Prostate gland (tissue), 2 donors: ENCODE measurements around the gene RIPOR3. TPM values are rescaled to one million over a fixed set of nuclear protein-coding genes. Genes with fewer than 3 reads are reported as not detected.

Experiments used
- DNase-seq: peaks from one replicate; pipeline ENCODE4 v3.0.0-alpha.2; 2019; ENCODE audit warnings: low spot score
- H3K27ac ChIP-seq, 2 donors: fragments of 200-600 bp; sonication (generic); 2 replicates each; pipeline ENCODE4 v1.5.1; 2017 to 2019
- H3K27me3 ChIP-seq: fragments of 200-600 bp; sonication (generic); replicated peaks from 2 replicates; pipeline ENCODE4 v1.5.1; 2019; ENCODE audit not compliant: insufficient read depth
- H3K36me3 ChIP-seq, 2 donors: fragments of 200-600 bp; sonication (generic); 1 replicate in 1 of 2; 2 replicates in 1 of 2; pipeline versions ENCODE4 v1.5.1 to v1.8.1; 2017 to 2019
- H3K4me1 ChIP-seq: fragments of 200-600 bp; sonication (generic); replicated peaks from 2 replicates; pipeline ENCODE4 v1.5.1; 2019
- H3K4me3 ChIP-seq, 2 donors: fragments of 200-600 bp; sonication (generic); 2 replicates each; pipeline ENCODE4 v1.5.1; 2017 to 2019
- H3K9me3 ChIP-seq: fragments of 200-600 bp; sonication (generic); 2 replicates; pipeline ENCODE4 v1.5.1; 2017
- POLR2A ChIP-seq: fragments of 450-650 bp; IDR thresholded peaks from one replicate; pipeline ENCODE4 v1.6.1; 2016; ENCODE audit warnings: antibody characterized with exemption, mild to moderate bottlenecking
- POLR2AphosphoS5 ChIP-seq: sonication (generic); formaldehyde crosslinking; IDR thresholded peaks from one replicate; pipeline ENCODE4 v1.6.1; 2017; ENCODE audit warnings: antibody characterized with exemption
- WGBS: methylation state at CpG from one replicate; pipeline ENCODE4 v1.1.5; 2018; 5-methylcytosine and 5-hydroxymethylcytosine counted together
- intact Hi-C: fragments of 100-400 bp; cut with DNase I; formaldehyde crosslinking; loops from one replicate; pipeline ENCODE4 v1.14.2; 2022
- total RNA-seq, 2 donors: library from RNA; depleted of rRNA; stranded (reverse); fragments of >200 nt; gene quantifications; one replicate each; pipeline ENCODE4 v1.1.0, GENCODE V29; 2016
- TF ChIP-seq, protein P1 (sequence below), 4 experiments: fragments of 200-600 bp in 2 of 4; fragments of 450-650 bp in 2 of 4; sonication (generic) in 2 of 4; IDR thresholded peaks; 1 replicate in 3 of 4; 2 replicates in 1 of 4; pipeline ENCODE4 v1.5.1; 2016 to 2019; ENCODE audit warnings: antibody characterized with exemption in 4 of 4, mild to moderate bottlenecking in 2 of 4, moderate library complexity in 2 of 4

The RIPOR3 gene
- total RNA-seq, 2 donors from 2014 or later = 0.55 to 11.3 TPM

DNA sequence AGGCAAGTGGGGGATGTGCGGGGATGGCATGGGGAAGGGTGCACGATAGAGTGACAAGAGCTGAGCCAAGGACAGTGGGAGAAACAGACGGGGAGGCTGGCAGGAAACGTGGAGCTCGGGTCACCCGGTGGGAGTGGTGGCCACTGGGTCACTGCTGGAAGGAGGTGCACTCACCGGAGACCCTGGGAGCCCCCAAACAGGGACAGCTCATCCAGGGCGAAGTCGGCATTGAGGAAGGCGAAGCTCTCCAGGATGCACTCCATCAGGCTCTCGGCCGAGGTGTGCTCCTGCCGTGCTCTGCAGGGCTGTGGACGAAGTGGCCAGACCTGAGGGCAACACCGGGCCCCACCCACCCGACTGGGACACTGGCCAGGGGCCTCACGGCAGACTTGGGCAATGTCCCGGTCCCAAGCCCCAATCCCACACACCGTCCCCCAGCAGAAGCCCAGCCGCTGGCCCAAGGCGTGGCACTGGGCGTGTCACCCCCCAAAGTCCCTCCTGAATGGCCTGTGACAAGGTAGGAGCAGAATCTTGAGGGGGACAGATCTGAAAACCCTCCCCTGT is 93.9 kb downstream of the RIPOR3 start:
- no peak for TF ChIP-seq POLR2AphosphoS5
- TF ChIP-seq, protein P1, sequence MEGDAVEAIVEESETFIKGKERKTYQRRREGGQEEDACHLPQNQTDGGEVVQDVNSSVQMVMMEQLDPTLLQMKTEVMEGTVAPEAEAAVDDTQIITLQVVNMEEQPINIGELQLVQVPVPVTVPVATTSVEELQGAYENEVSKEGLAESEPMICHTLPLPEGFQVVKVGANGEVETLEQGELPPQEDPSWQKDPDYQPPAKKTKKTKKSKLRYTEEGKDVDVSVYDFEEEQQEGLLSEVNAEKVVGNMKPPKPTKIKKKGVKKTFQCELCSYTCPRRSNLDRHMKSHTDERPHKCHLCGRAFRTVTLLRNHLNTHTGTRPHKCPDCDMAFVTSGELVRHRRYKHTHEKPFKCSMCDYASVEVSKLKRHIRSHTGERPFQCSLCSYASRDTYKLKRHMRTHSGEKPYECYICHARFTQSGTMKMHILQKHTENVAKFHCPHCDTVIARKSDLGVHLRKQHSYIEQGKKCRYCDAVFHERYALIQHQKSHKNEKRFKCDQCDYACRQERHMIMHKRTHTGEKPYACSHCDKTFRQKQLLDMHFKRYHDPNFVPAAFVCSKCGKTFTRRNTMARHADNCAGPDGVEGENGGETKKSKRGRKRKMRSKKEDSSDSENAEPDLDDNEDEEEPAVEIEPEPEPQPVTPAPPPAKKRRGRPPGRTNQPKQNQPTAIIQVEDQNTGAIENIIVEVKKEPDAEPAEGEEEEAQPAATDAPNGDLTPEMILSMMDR (IDR thresholded peaks at IDR 0.05) = no peak
- no peak for TF ChIP-seq POLR2A
- no peaks in the 10 kb centered on the region for H3K27me3 ChIP-seq
- H3K4me1 ChIP-seq = no peaks in the 10 kb centered on the region
- no peak for DNase-seq
- H3K27ac ChIP-seq = no peak overlapping the region
- 73% methylated on average over 22 of the region's 22 CpGs for WGBS
- intact Hi-C loops = no loop called here
- no peaks in the 10 kb centered on the region for H3K9me3 ChIP-seq
- H3K36me3 ChIP-seq = no peaks in the 10 kb centered on the region
- no peak overlapping the region for H3K4me3 ChIP-seq

GRCh38 chr20:50596694-50597021 is 94.7 kb downstream of the RIPOR3 start:
- no peak overlapping the region for H3K27ac ChIP-seq
- H3K9me3 ChIP-seq = no peaks in the 10 kb centered on the region
- TF ChIP-seq POLR2AphosphoS5 (no peak), POLR2A (no peak)
- TF ChIP-seq, protein P1 (IDR thresholded peaks at IDR 0.05) = no peak
- intact Hi-C loops = no loop called here
- WGBS = 86% methylated on average over 11 of the region's 11 CpGs
- H3K4me1 ChIP-seq = no peaks in the 10 kb centered on the region
- no peak overlapping the region for H3K4me3 ChIP-seq
- H3K36me3 ChIP-seq = no peaks in the 10 kb centered on the region
- no peaks in the 10 kb centered on the region for H3K27me3 ChIP-seq
- DNase-seq = no peak

- intact Hi-C loops = no loop called here
- WGBS = 33% methylated on average over 15 of the region's 15 CpGs
- TF ChIP-seq POLR2A (no peak), POLR2AphosphoS5 (no peak)
- TF ChIP-seq, protein P1 (IDR thresholded peaks at IDR 0.05) = no peak
- DNase-seq = no peak
- Histone ChIP-seq H3K9me3 (no peaks in the 10 kb centered on the region), H3K27me3 (no peaks in the 10 kb centered on the region), H3K4me3 (no peak overlapping the region), H3K4me1 (no peaks in the 10 kb centered on the region), H3K27ac (no peak overlapping the region), H3K36me3 (no peaks in the 10 kb centered on the region)
Observed at GRCh38 chr20:50595988-50596693, 95.2 kb downstream of the RIPOR3 start.

- TF ChIP-seq, protein P1 (IDR thresholded peaks at IDR 0.05) = no peak
- no peak for TF ChIP-seq POLR2AphosphoS5
- no peak for TF ChIP-seq POLR2A
- Histone ChIP-seq H3K36me3 (no peaks in the 10 kb centered on the region), H3K9me3 (no peaks in the 10 kb centered on the region), H3K4me3 (no peak overlapping the region), H3K27me3 (no peaks in the 10 kb centered on the region), H3K4me1 (no peaks in the 10 kb centered on the region), H3K27ac (no peak overlapping the region)
- DNase-seq = no peak
- WGBS = 59% methylated on average over 6 of the region's 6 CpGs
- intact Hi-C loops = no loop called here
Observed at GRCh38 chr20:50595433-50595895, 95.9 kb downstream of the RIPOR3 start.
